ENCODE results near the gene MARK4.
"Not testable (repeated sequence)": the region's sequence is repeated elsewhere in the genome, so short reads cannot be mapped to it uniquely, and the experiment has no call there.

DNA sequence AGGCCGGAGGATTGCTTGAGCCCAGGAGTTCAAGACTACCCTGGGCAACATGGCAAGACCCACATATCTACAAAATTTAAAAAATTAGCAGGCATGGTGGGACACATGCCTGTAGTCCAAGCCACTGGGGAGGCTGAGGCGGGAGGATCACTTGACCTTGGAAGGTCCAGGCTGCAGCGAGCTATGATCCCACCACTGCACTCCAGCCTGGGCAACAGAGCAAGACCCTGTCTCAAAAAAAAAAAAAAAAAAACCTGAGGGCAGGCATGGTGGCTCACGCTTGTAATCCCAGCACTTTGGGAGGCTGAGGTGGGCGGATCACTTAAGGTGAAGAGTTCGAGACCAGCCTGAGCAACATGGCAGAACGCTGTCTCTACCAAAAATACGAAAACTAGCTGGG is 58.3 kb downstream of the MARK4 start:
- not testable (repeated sequence) for TF ChIP-seq POLR2A, CTCF (IDR thresholded peaks at IDR 0.05)

Data from adrenal gland (tissue), 5 donors.